GM19372 (cell line): Measurements from ENCODE around the gene VPREB3.

Experiments
- ATAC-seq: cut with Tn5 transposase; IDR thresholded peaks from one replicate; pipeline ENCODE4 v1.9.1; 2021; ENCODE audit warnings: mild to moderate bottlenecking, low read depth, moderate library complexity; ENCODE audit not compliant: unreplicated experiment

The VPREB3 gene

GRCh38 chr22:23705358-23705757 is 48.9 kb downstream of the VPREB3 start:
- ATAC-seq = no peak

GRCh38 chr22:23704829-23705228 is 49.4 kb downstream of the VPREB3 start:
- no peak for ATAC-seq

- ATAC-seq = no peak
Measured at GRCh38 chr22:23704062-23704461, 50.2 kb downstream of the VPREB3 start.
